GM13977 (cell line): ENCODE data around the gene PDE1A.

Experiments used
- DNase-seq: peaks from one replicate; pipeline ENCODE4 v3.0.0; 2012; ENCODE audit warnings: low spot score
- CTCF ChIP-seq: IDR thresholded peaks from 2 replicates; pipeline ENCODE4 v1.5.1; 2012; ENCODE audit warnings: mild to moderate bottlenecking, control low read depth; ENCODE audit not compliant: insufficient read depth; ENCODE audit errors: extremely low read depth, missing control alignments
- in situ Hi-C: fragments of 300-500 bp; cut with MboI; formaldehyde crosslinking; loops from one replicate; pipeline ENCODE4 v1.12.0; 2022; ENCODE audit warnings: low sequenced_read_pairs, low pct_unique_long_range_greater_than_20kb, mixed read lengths, inconsistent platforms; ENCODE audit not compliant: unreplicated experiment

PDE1A gene

GRCh38 chr2:182447163-182447562 lies 20.3 kb upstream of the PDE1A start:
- in situ Hi-C loops, result no loop called here
- no peak for TF ChIP-seq CTCF
- DNase-seq, result no peak

- no peak for TF ChIP-seq CTCF
- no peak for DNase-seq
- in situ Hi-C loops, result no loop called here
Observed at GRCh38 chr2:182446087-182446486, 19.3 kb upstream of the PDE1A start.

GRCh38 chr2:182445391-182445965 lies 18.6 kb upstream of the PDE1A start:
- no peak for DNase-seq
- TF ChIP-seq CTCF, result no peak
- in situ Hi-C loops, result no loop called here

- no peak for DNase-seq
- in situ Hi-C loops, result no loop called here
- no peak for TF ChIP-seq CTCF
Observed at GRCh38 chr2:182444806-182445205, 18.0 kb upstream of the PDE1A start.

- in situ Hi-C loops, result no loop called here
- no peak for DNase-seq
- no peak for TF ChIP-seq CTCF
Observed at GRCh38 chr2:182444170-182444569, 17.3 kb upstream of the PDE1A start.

- no peak for TF ChIP-seq CTCF
- in situ Hi-C loops, result no loop called here
- DNase-seq, result no peak
Observed at GRCh38 chr2:182436252-182436651, 9.4 kb upstream of the PDE1A start.

GRCh38 chr2:182435754-182436153 lies 8.9 kb upstream of the PDE1A start:
- no peak for TF ChIP-seq CTCF
- in situ Hi-C loops, result no loop called here
- no peak for DNase-seq
